Endothelial cell of umbilical vein (primary cell): ENCODE data around the gene EXOSC6.
"Not testable (repeated sequence)": the region's sequence is repeated elsewhere in the genome, so short reads cannot be mapped to it uniquely, and the experiment has no call there.

Source experiments
- EZH2 ChIP-seq: IDR thresholded peaks from 2 replicates; pipeline ENCODE4 v1.6.1; 2012; ENCODE audit warnings: borderline replicate concordance, low read depth, mild to moderate bottlenecking, moderate library complexity, low read length, inconsistent platforms; ENCODE audit not compliant: severe bottlenecking
- FOS ChIP-seq: IDR thresholded peaks from 2 replicates; pipeline ENCODE4 v1.6.1; 2011; ENCODE audit warnings: mild to moderate bottlenecking, low read length, moderate library complexity, borderline replicate concordance; ENCODE audit not compliant: insufficient read depth
- MYC ChIP-seq: IDR thresholded peaks from one replicate; pipeline ENCODE4 v1.6.1; 2011; ENCODE audit warnings: mild to moderate bottlenecking, low read depth, low read length
- POLR2A ChIP-seq: IDR thresholded peaks from 2 replicates; pipeline ENCODE4 v1.6.1; 2012; ENCODE audit warnings: low read depth, mild to moderate bottlenecking, control low read depth, low read length
- POLR2AphosphoS5 ChIP-seq: IDR thresholded peaks from 2 replicates; pipeline ENCODE4 v1.6.1; 2012; ENCODE audit warnings: low read depth, mild to moderate bottlenecking, control low read depth, low read length, moderate library complexity; ENCODE audit not compliant: insufficient read depth
- TF ChIP-seq, protein P1 (sequence below), 2 donors: IDR thresholded peaks; 1 replicate in 1 of 2; 2 replicates in 1 of 2; pipeline ENCODE4 v1.5.1; 2011; ENCODE audit warnings: low read length in 2 of 2, mild to moderate bottlenecking in 2 of 2, moderate library complexity in 2 of 2, control low read depth in 1 of 2, inconsistent platforms in 1 of 2, low read depth in 1 of 2; ENCODE audit not compliant: insufficient read depth in 1 of 2; ENCODE audit errors: extremely low read depth in 1 of 2
- TF ChIP-seq, protein P2 (sequence below): IDR thresholded peaks from 2 replicates; pipeline ENCODE4 v1.6.1; 2011; ENCODE audit not compliant: insufficient read depth, insufficient read length

DNA sequence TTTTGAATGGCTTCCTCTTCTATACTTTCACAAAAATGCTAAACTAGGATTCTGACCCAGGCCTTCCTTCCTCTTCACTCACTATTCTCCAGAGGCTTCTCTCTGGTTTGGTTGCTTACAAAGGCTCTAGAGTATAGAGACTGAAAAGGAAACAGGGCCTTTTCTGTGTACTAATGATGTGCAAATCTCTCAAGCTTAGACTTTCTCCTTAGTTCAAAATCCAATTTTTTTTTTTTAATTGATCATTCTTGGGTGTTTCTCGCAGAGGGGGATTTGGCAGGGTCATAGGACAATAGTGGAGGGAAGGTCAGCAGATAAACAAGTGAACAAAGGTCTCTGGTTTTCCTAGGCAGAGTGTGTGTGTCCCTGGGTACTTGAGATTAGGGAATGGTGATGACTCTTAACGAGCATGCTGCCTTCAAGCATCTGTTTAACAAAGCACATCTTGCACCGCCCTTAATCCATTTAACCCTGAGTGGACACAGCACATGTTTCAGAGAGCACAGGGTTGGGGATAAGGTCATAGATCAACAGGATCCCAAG, 27.7 kb downstream of the EXOSC6 start:
- TF ChIP-seq, protein P1, sequence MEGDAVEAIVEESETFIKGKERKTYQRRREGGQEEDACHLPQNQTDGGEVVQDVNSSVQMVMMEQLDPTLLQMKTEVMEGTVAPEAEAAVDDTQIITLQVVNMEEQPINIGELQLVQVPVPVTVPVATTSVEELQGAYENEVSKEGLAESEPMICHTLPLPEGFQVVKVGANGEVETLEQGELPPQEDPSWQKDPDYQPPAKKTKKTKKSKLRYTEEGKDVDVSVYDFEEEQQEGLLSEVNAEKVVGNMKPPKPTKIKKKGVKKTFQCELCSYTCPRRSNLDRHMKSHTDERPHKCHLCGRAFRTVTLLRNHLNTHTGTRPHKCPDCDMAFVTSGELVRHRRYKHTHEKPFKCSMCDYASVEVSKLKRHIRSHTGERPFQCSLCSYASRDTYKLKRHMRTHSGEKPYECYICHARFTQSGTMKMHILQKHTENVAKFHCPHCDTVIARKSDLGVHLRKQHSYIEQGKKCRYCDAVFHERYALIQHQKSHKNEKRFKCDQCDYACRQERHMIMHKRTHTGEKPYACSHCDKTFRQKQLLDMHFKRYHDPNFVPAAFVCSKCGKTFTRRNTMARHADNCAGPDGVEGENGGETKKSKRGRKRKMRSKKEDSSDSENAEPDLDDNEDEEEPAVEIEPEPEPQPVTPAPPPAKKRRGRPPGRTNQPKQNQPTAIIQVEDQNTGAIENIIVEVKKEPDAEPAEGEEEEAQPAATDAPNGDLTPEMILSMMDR (IDR thresholded peaks at IDR 0.05; ENCODE audit: extremely low read depth in 1 of 2, insufficient read depth in 1 of 2, low read depth in 1 of 2, low read length in 2 of 2) = not testable (repeated sequence)
- not testable (repeated sequence) for TF ChIP-seq POLR2AphosphoS5, MYC, EZH2, POLR2A, FOS
- TF ChIP-seq, protein P2, sequence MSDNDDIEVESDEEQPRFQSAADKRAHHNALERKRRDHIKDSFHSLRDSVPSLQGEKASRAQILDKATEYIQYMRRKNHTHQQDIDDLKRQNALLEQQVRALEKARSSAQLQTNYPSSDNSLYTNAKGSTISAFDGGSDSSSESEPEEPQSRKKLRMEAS = not testable (repeated sequence)
